ENCODE results near the gene SSBP3. TPM values are rescaled to one million over a fixed set of nuclear protein-coding genes. Genes with fewer than 3 reads are reported as not detected.

Gene SSBP3
- total RNA-seq, 1 experiment from 2014 or later = 37.5 TPM

DNA sequence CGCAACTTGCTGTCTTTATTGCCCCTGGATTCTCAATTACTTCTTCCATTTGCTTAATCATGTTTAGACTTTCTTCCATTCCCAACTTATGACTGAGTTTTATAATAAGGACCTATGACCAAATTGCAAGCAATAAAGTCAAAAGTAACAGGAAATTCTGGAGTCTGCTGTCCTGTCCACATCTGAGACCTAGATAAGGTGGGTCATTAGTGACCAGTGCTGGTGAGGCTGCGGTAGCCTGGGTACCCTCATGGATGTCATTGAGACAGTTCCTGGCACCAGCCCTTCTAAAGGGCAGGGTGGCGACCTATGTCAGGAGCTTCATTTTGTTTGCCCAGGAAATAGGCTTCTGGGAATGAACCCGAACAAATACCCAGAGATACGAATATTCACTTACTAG lies 30.6 kb upstream of the SSBP3 start:
- ChIA-PET POLR2A (no interaction called here), CTCF (no interaction called here), RAD21 (ENCODE audit: low non-redundant PET in 1 of 2, low total read pairs in 2 of 2, uncharacterized antibody in 2 of 2, unreplicated experiment in 2 of 2) (no interaction called here)
- Histone ChIP-seq H3K4me3 (replicated peaks in 1 of 2; ENCODE audit: low read depth in 1 of 2, low read length in 2 of 2) (no peak overlapping the region), H3K9me2 (ENCODE audit: insufficient read depth) (no peaks in the 10 kb centered on the region), H4K20me1 (ENCODE audit: insufficient read depth) (no peaks in the 10 kb centered on the region), H3K27ac (ENCODE audit: low read depth, low read length) (no peak overlapping the region), H3K27me3 (ENCODE audit: insufficient read depth, low read length) (no peaks in the 10 kb centered on the region), H3K4me1 (ENCODE audit: control insufficient read depth in 1 of 2, insufficient read depth in 2 of 2, low read length in 2 of 2) (peaks cover 0 to 6% of the 10 kb centered on the region in 2 experiments; a peak in 1 of 4 replicates), H3K9me3 (ENCODE audit: control insufficient read depth in 1 of 2, insufficient read depth in 1 of 2, low read depth in 1 of 2, low read length in 2 of 2) (no peaks in the 10 kb centered on the region), H3K36me3 (ENCODE audit: control insufficient read depth in 1 of 2, insufficient read depth in 2 of 2, low read length in 2 of 2) (no peaks in the 10 kb centered on the region), H3K9ac (ENCODE audit: low read length) (no peak overlapping the region), H2AFZ (ENCODE audit: low read depth, low read length, poor library complexity, severe bottlenecking) (no peak overlapping the region), H3K79me2 (ENCODE audit: insufficient read depth, low read length) (no peaks in the 10 kb centered on the region), H3K4me2 (ENCODE audit: low read length) (no peak overlapping the region)
- TF ChIP-seq CBX3 (IDR thresholded peaks at IDR 0.05; ENCODE audit: low read depth) (no peak), ZFX (IDR thresholded peaks at IDR 0.05) (no peak), TCF7L2 (IDR thresholded peaks at IDR 0.05; ENCODE audit: borderline replicate concordance, extremely low read depth, insufficient read depth, insufficient read length) (no peak), ELF1 (IDR thresholded peaks at IDR 0.05; ENCODE audit: borderline replicate concordance, low read depth) (no peak), POLR2AphosphoS5 (IDR thresholded peaks at IDR 0.05; ENCODE audit: low read depth, low read length) (no peak), REST (IDR thresholded peaks at IDR 0.05; ENCODE audit: low read depth) (no peak), SP1 (IDR thresholded peaks at IDR 0.05; ENCODE audit: low read depth) (no peak), SRF (IDR thresholded peaks at IDR 0.05; ENCODE audit: low read depth) (no peak)
- TF ChIP-seq, protein P1, sequence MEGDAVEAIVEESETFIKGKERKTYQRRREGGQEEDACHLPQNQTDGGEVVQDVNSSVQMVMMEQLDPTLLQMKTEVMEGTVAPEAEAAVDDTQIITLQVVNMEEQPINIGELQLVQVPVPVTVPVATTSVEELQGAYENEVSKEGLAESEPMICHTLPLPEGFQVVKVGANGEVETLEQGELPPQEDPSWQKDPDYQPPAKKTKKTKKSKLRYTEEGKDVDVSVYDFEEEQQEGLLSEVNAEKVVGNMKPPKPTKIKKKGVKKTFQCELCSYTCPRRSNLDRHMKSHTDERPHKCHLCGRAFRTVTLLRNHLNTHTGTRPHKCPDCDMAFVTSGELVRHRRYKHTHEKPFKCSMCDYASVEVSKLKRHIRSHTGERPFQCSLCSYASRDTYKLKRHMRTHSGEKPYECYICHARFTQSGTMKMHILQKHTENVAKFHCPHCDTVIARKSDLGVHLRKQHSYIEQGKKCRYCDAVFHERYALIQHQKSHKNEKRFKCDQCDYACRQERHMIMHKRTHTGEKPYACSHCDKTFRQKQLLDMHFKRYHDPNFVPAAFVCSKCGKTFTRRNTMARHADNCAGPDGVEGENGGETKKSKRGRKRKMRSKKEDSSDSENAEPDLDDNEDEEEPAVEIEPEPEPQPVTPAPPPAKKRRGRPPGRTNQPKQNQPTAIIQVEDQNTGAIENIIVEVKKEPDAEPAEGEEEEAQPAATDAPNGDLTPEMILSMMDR (IDR thresholded peaks at IDR 0.05 in 2 of 3, conservative IDR thresholded peaks at IDR 0.05 in 1 of 3; ENCODE audit: borderline replicate concordance in 1 of 3, insufficient read depth in 1 of 3, low read depth in 2 of 3, low read length in 2 of 3) = no peak
- no TSS peak for BruUV-seq (replicated peaks)
- ATAC-seq (no peak), DNase-seq (ENCODE audit: low read depth, low spot score) (no peak)
- intact Hi-C loops (cut with micrococcal nuclease) = no loop called here
